ENCODE measurements around the gene FBLN7.

The FBLN7 gene

GRCh38 chr2:112173646-112174319 is 35.6 kb downstream of the FBLN7 start:
- H3K9me3 ChIP-seq (ENCODE audit: control insufficient read depth, insufficient read depth, low read depth, low read length) = no peaks in the 10 kb centered on the region
- H3K36me3 ChIP-seq (ENCODE audit: control insufficient read depth in 2 of 2, insufficient read depth in 1 of 2, low read length in 2 of 2) = no peaks in the 10 kb centered on the region
- ChIA-PET CTCF (interaction anchor here (0.6 to 0.9 kb wide), 3 partner anchors 30 to 292 kb away, joined by 3 to 4 read pairs (median 3); no protein-coding TSS in a partner anchor), POLR2A (no interaction called here)
- no peak overlapping the region for H3K4me3 ChIP-seq (ENCODE audit: low read depth, low read length)
- no peak overlapping the region for H3K27ac ChIP-seq (ENCODE audit: extremely low read depth, low read depth, low read length)
- no peak for TF ChIP-seq ZNF148 (tag by site-specific recombination; IDR thresholded peaks at IDR 0.05; ENCODE audit: borderline replicate concordance)
- no peak for TF ChIP-seq CTCF (tag by site-specific recombination; IDR thresholded peaks at IDR 0.05)
- no peak for TF ChIP-seq ZNF169 (tag by site-specific recombination; IDR thresholded peaks at IDR 0.05)
- TF ChIP-seq ZNF654 (tag by site-specific recombination; IDR thresholded peaks at IDR 0.05; ENCODE audit: low read depth) = no peak
- TF ChIP-seq ZFP3 (tag by site-specific recombination; IDR thresholded peaks at IDR 0.05; ENCODE audit: low read depth) = no peak
- no peak for TF ChIP-seq ZNF366 (tag by site-specific recombination; conservative IDR thresholded peaks at IDR 0.05)
- no peak for TF ChIP-seq PRDM6 (tag by site-specific recombination; IDR thresholded peaks at IDR 0.05)
- no peak for TF ChIP-seq SP2 (tag by site-specific recombination; IDR thresholded peaks at IDR 0.05)
- TF ChIP-seq ZNF488 (tag by site-specific recombination; IDR thresholded peaks at IDR 0.05) = no peak
- no peak for TF ChIP-seq ZNF10 (tag by site-specific recombination; IDR thresholded peaks at IDR 0.05)
- no peak for TF ChIP-seq KLF1 (tag by site-specific recombination; IDR thresholded peaks at IDR 0.05)
- no peak for TF ChIP-seq ATF2 (tag by site-specific recombination; IDR thresholded peaks at IDR 0.05; ENCODE audit: low read depth)
- no peak for TF ChIP-seq ZNF558 (tag by site-specific recombination; IDR thresholded peaks at IDR 0.05)
- TF ChIP-seq ZNF155 (tag by site-specific recombination; IDR thresholded peaks at IDR 0.05) = no peak
- no peak for TF ChIP-seq AEBP2 (tag by site-specific recombination; IDR thresholded peaks at IDR 0.05; ENCODE audit: borderline replicate concordance)
- TF ChIP-seq SCRT1 (tag by site-specific recombination; IDR thresholded peaks at IDR 0.05; ENCODE audit: borderline replicate concordance) = no peak
- TF ChIP-seq KLF16 (tag by site-specific recombination; IDR thresholded peaks at IDR 0.05) = no peak
- TF ChIP-seq ZNF138 (tag by site-specific recombination; IDR thresholded peaks at IDR 0.05; ENCODE audit: borderline replicate concordance) = no peak
- no peaks in the 10 kb centered on the region for H3K4me1 ChIP-seq (ENCODE audit: control insufficient read depth, insufficient read depth, low read length)

Data from HEK293 (cell line).